ENCODE data around the gene SCART1.
"Not testable (repeated sequence)": the region's sequence is repeated elsewhere in the genome, so short reads cannot be mapped to it uniquely, and the experiment has no call there.

The SCART1 gene

DNA sequence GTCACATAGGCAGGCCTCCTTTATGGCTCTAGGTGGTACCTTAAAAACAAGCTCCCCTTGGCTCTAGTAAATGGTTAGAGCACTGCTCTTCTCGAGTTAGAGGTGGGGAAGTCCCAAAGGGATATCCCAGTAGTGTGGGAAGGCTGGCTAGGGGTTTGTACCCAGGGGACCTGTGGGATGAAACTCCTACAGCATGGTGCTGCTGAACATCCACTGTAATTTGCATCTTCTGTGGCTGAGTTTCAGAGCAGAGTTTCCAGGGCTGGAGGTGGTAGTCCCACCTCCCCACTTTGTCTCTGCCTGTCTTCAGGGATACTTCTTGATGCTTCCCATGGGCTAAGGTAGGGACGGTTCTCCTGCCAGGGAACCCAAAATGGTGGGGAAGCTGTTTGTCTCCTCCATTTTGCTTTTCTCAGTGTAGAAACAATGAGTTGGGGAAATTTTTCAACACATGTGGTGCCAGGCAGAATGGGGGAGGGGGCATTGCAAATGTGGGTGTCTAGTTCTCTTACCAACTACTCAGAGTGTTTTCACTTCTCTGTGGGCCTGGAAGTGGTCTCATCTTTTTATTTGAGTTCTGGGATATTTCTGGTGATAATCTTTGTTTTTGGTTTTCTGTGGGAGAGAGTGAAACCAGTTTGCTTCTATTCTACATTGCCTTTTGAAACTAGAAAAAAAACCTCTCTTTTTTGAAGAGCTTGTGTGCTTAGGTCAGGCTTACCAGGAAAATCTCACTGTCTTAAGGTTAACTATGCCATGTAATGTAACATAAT is 36.3 kb downstream of the SCART1 start:
- TF ChIP-seq CTCF (conservative IDR thresholded peaks at IDR 0.05; ENCODE audit: control insufficient read depth, insufficient read depth, low read depth, low read length), result no peak
- H3K4me3 ChIP-seq (ENCODE audit: control insufficient read depth, low read depth, low read length), result no peak overlapping the region
- DNase-seq (ENCODE audit: low read depth), result no peak

GRCh38 chr10:133493562-133493961 is 39.8 kb downstream of the SCART1 start:
- DNase-seq (ENCODE audit: low read depth), result not testable (repeated sequence)

DNA sequence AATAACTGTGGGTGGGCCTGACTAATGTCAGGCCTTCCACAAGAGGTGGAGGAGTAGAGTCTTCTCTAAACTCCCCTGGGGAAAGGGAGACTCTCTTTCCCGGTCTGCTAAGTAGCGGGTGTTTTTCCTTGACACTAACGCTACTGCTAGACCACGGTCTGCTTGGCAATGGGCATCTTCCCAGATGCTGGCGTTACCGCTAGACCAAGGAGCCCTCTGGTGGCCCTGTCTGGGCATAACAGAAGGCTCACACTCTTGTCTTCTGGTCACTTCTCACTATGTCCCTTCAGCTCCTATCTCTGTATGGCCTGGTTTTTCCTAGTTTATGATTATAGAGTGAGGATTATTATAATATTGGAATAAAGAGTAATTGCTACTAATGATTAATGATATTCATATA is 43.6 kb downstream of the SCART1 start:
- peak; percentile 32 for TF ChIP-seq CTCF (conservative IDR thresholded peaks at IDR 0.05; ENCODE audit: control insufficient read depth, insufficient read depth, low read depth, low read length)
- peak; percentile 28 for DNase-seq (ENCODE audit: low read depth)

More at GRCh38 chr10:133493562-133493961, 39.8 kb downstream of the SCART1 start:
- not testable (repeated sequence) for H3K4me3 ChIP-seq (ENCODE audit: control insufficient read depth, low read depth, low read length)

GRCh38 chr10:133499176-133499575 is 45.4 kb downstream of the SCART1 start:
- not testable (repeated sequence) for DNase-seq (ENCODE audit: low read depth)

More for the DNA sequence above, 43.6 kb downstream of the SCART1 start:
- H3K4me3 ChIP-seq (ENCODE audit: control insufficient read depth, low read depth, low read length), result not testable (repeated sequence)

GRCh38 chr10:133500897-133501296 is 47.2 kb downstream of the SCART1 start:
- H3K4me3 ChIP-seq (ENCODE audit: control insufficient read depth, low read depth, low read length); DNase-seq (ENCODE audit: low read depth): not testable (repeated sequence)

More at GRCh38 chr10:133499176-133499575, 45.4 kb downstream of the SCART1 start:
- not testable (repeated sequence) for H3K4me3 ChIP-seq (ENCODE audit: control insufficient read depth, low read depth, low read length)

GRCh38 chr10:133509700-133510099 is 56.0 kb downstream of the SCART1 start:
- H3K4me3 ChIP-seq (ENCODE audit: control insufficient read depth, low read depth, low read length), result no peak overlapping the region
- DNase-seq (ENCODE audit: low read depth), result no peak
- TF ChIP-seq CTCF (conservative IDR thresholded peaks at IDR 0.05; ENCODE audit: control insufficient read depth, insufficient read depth, low read depth, low read length), result no peak

DNA sequence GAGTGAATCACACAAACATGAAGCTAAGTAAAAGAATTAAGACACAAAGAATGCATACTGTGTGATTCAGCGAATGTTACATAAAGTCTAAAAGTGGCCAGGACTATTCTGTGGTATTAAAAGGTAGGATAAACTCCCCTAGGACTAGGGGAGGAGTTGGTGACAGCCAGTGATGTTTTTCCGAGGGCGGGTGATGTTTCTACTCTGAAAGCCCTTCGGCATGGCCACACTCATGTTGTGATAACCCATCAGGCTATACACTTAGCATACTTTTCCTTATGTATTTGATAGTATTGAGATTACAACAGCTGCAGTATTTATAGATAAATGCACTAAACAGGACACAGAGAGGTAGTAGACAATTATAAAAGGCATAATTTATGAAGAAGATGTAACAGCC is 57.7 kb downstream of the SCART1 start:
- no peak for DNase-seq (ENCODE audit: low read depth)
- no peak for TF ChIP-seq CTCF (conservative IDR thresholded peaks at IDR 0.05; ENCODE audit: control insufficient read depth, insufficient read depth, low read depth, low read length)
- H3K4me3 ChIP-seq (ENCODE audit: control insufficient read depth, low read depth, low read length), result no peak overlapping the region

DNA sequence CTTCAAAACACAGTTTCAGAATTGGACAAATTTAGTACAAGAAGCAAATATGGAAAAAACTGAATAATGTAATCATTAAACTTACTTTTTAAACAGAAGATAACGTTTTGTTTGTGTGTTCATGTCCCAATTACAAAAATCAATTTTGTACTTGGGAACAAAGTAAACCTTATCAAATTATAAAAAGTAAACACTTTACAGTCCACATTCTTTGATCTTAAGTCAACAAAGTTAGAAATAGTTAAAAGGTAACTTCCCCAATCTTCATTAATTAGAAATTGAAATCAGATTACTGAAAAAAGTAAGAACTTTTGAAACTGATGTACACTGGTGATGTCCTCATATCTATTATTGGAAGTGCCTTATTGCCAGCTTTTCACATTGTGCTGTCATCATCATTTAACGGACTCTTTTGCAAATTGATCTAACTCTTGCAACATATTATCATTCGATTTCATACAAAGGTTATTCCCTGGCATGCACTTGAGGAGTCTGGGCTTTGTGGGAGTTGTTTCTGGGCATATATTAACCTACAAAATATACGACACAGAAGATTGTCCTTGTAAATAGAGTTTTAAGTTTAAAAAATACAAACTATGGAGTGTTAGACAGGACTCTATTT is 58.3 kb downstream of the SCART1 start:
- TF ChIP-seq CTCF (conservative IDR thresholded peaks at IDR 0.05; ENCODE audit: control insufficient read depth, insufficient read depth, low read depth, low read length), result no peak
- no peak overlapping the region for H3K4me3 ChIP-seq (ENCODE audit: control insufficient read depth, low read depth, low read length)
- DNase-seq (ENCODE audit: low read depth), result no peak

Measured in fibroblast of mammary gland (primary cell).